Cardiac fibroblast (primary cell): ENCODE measurements around the gene NLRX1.
"Not testable (repeated sequence)": the region's sequence is repeated elsewhere in the genome, so short reads cannot be mapped to it uniquely, and the experiment has no call there.

ENCODE experiments used
- DNase-seq, 2 donors: peaks; one replicate each; pipeline versions ENCODE4 v3.0.0 to v3.0.0-alpha.2; 2010; ENCODE audit warnings: low read depth in 2 of 2
- H3K4me3 ChIP-seq, 2 donors: replicated peaks in 1 of 2; 1 replicate in 1 of 2; 2 replicates in 1 of 2; pipeline ENCODE4 v1.5.1; 2011; ENCODE audit warnings: low read depth in 2 of 2, low read length in 2 of 2, mild to moderate bottlenecking in 2 of 2, moderate library complexity in 1 of 2
- CTCF ChIP-seq: IDR thresholded peaks from one replicate; pipeline ENCODE4 v1.5.1; 2011; ENCODE audit warnings: low read depth, mild to moderate bottlenecking, low read length, inconsistent platforms

The NLRX1 gene

GRCh38 chr11:119126675-119127268 is 41.8 kb upstream of the NLRX1 start:
- no peak for TF ChIP-seq CTCF
- no peak overlapping the region for H3K4me3 ChIP-seq
- DNase-seq = no peak

- TF ChIP-seq CTCF = no peak
- peak in 1 of 2 donors; percentile 69 for DNase-seq
- no peak overlapping the region for H3K4me3 ChIP-seq
Measured at GRCh38 chr11:119130662-119131061, 37.9 kb upstream of the NLRX1 start.

- peak; percentile 64 for TF ChIP-seq CTCF
- peak in 1 of 2 donors; percentile 14 for DNase-seq
Measured at GRCh38 chr11:119134389-119134978, 34.0 kb upstream of the NLRX1 start.

GRCh38 chr11:119139276-119139675 is 29.2 kb upstream of the NLRX1 start:
- DNase-seq, H3K4me3 ChIP-seq: not testable (repeated sequence)

More at GRCh38 chr11:119134389-119134978, 34.0 kb upstream of the NLRX1 start:
- no peak overlapping the region for H3K4me3 ChIP-seq

- DNase-seq = peak; percentile 75 to 79
- H3K4me3 ChIP-seq = no peak overlapping the region
- peak; percentile 71 for TF ChIP-seq CTCF
Measured at GRCh38 chr11:119144825-119145486, 23.6 kb upstream of the NLRX1 start.

GRCh38 chr11:119145551-119145950 is 23.0 kb upstream of the NLRX1 start:
- TF ChIP-seq CTCF = no peak
- no peak for DNase-seq
- H3K4me3 ChIP-seq = no peak overlapping the region

- no peak for TF ChIP-seq CTCF
- DNase-seq = no peak
- no peak overlapping the region for H3K4me3 ChIP-seq
Measured at GRCh38 chr11:119147604-119148333, 20.8 kb upstream of the NLRX1 start.
